ENCODE results near the gene SH3RF3. TPM values are rescaled to one million over a fixed set of nuclear protein-coding genes. Genes with fewer than 3 reads are reported as not detected.

Gene SH3RF3
- total RNA-seq, 1 donor from 2014 or later = under 0.01 TPM

DNA sequence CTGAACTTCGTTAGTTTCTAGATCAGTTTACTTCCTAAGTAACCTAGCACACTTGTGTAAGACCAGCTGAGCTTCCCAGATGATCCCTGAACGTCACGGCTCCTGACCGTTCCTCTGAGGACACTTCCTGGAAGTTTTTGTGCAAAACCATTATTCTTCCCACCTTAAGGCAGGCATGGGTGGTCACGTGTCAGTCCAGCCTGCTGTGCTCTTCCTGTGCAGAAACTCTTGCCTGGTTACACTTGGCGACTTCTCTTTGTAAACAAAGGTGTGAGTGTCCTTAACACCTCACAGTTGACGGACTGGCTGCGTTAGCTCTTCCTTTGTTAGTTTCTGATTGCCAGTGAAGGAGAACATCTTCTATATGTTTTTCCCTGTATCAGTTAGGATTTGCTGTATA is 118.3 kb downstream of the SH3RF3 start:
- H3K4me3 ChIP-seq (ENCODE audit: low read depth, low read length) = no peak overlapping the region
- peaks cover 5% of the 10 kb centered on the region for H3K27me3 ChIP-seq (ENCODE audit: control insufficient read depth, insufficient read depth, low read length)
- H3K36me3 ChIP-seq (ENCODE audit: control insufficient read depth, insufficient read depth, low read length) = no peaks in the 10 kb centered on the region
- TF ChIP-seq, protein P1, sequence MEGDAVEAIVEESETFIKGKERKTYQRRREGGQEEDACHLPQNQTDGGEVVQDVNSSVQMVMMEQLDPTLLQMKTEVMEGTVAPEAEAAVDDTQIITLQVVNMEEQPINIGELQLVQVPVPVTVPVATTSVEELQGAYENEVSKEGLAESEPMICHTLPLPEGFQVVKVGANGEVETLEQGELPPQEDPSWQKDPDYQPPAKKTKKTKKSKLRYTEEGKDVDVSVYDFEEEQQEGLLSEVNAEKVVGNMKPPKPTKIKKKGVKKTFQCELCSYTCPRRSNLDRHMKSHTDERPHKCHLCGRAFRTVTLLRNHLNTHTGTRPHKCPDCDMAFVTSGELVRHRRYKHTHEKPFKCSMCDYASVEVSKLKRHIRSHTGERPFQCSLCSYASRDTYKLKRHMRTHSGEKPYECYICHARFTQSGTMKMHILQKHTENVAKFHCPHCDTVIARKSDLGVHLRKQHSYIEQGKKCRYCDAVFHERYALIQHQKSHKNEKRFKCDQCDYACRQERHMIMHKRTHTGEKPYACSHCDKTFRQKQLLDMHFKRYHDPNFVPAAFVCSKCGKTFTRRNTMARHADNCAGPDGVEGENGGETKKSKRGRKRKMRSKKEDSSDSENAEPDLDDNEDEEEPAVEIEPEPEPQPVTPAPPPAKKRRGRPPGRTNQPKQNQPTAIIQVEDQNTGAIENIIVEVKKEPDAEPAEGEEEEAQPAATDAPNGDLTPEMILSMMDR (IDR thresholded peaks at IDR 0.05; ENCODE audit: insufficient read depth, low read length, severe bottlenecking) = no peak
- FAIRE-seq (peak; percentile 60), DNase-seq (ENCODE audit: low read depth) (no peak)

DNA sequence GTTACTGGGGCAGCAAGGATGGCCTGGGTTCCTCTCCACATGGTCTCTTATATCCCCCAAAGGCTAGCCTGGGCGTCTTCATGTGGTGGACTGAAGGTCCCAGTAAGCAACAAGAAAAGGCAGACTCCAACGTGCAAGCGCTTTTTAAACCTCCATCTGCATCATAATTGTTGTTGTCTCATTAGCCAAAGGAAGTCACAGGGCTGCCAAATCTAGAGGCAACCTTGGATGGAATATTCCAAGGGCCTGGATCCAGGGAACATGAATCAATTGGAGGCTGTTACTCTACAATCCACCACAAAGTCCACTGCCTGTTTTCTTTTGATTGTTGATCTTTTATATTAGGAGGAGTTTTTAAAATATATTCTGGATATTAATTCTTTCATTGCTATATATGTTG is 118.8 kb downstream of the SH3RF3 start:
- Histone ChIP-seq H3K27me3 (ENCODE audit: control insufficient read depth, insufficient read depth, low read length) (peaks cover 5% of the 10 kb centered on the region), H3K4me3 (ENCODE audit: low read depth, low read length) (no peak overlapping the region), H3K36me3 (ENCODE audit: control insufficient read depth, insufficient read depth, low read length) (no peaks in the 10 kb centered on the region)
- no peak for FAIRE-seq
- DNase-seq (ENCODE audit: low read depth) = no peak
- TF ChIP-seq, protein P1 (IDR thresholded peaks at IDR 0.05; ENCODE audit: insufficient read depth, low read length, severe bottlenecking) = no peak

DNA sequence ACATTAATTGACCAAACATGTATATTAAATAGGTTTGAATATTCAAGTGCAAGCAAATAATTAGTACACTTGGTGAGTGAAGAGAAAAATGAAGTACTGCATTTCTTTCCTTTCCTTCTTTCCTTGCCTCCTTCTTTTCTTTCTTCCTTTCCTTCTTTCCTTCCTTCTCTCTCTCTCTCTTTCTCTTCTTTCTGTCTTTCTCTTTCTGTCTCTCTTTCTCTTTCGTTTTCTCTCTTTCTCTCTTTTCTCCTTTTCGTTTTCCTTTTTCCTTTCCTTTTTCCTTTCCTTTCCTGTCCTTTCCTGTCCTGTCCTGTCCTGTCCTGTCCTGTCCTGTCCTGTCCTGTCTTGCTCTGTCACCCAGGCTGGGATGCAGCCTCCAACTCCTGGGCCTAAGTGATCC is 119.6 kb downstream of the SH3RF3 start:
- TF ChIP-seq, protein P1 (IDR thresholded peaks at IDR 0.05; ENCODE audit: insufficient read depth, low read length, severe bottlenecking) = no peak
- no peak for FAIRE-seq

DNA sequence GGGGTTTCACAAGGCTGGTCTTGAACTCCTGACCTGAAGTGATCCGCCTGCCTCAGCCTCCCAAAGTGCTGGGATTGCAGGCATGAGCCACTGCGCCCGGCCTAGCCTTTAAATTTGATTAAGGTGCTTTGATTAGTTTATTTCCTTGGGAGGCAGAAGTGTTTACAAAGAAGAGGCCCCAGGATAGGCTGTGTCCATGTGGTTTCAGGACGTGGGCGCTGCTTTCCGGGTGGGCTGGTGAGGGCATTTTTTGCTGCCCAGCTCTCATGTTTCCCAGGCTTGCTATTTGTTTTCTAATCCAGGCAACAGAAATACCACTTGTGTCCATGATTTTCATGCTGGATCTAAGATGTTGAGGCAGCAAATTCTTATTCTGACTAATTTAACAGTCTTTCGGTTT is 124.2 kb downstream of the SH3RF3 start:
- FAIRE-seq (no peak), DNase-seq (ENCODE audit: low read depth) (no peak)
- no peaks in the 10 kb centered on the region for H3K36me3 ChIP-seq (ENCODE audit: control insufficient read depth, insufficient read depth, low read length)
- no peaks in the 10 kb centered on the region for H3K27me3 ChIP-seq (ENCODE audit: control insufficient read depth, insufficient read depth, low read length)
- no peak overlapping the region for H3K4me3 ChIP-seq (ENCODE audit: low read depth, low read length)
- TF ChIP-seq, protein P1 (IDR thresholded peaks at IDR 0.05; ENCODE audit: insufficient read depth, low read length, severe bottlenecking) = no peak

More for the DNA sequence above, 119.6 kb downstream of the SH3RF3 start:
- H3K27me3 ChIP-seq (ENCODE audit: control insufficient read depth, insufficient read depth, low read length) = peaks cover 5% of the 10 kb centered on the region
- H3K4me3 ChIP-seq (ENCODE audit: low read depth, low read length) = no peak overlapping the region
- no peaks in the 10 kb centered on the region for H3K36me3 ChIP-seq (ENCODE audit: control insufficient read depth, insufficient read depth, low read length)
- DNase-seq (ENCODE audit: low read depth) = no peak

DNA sequence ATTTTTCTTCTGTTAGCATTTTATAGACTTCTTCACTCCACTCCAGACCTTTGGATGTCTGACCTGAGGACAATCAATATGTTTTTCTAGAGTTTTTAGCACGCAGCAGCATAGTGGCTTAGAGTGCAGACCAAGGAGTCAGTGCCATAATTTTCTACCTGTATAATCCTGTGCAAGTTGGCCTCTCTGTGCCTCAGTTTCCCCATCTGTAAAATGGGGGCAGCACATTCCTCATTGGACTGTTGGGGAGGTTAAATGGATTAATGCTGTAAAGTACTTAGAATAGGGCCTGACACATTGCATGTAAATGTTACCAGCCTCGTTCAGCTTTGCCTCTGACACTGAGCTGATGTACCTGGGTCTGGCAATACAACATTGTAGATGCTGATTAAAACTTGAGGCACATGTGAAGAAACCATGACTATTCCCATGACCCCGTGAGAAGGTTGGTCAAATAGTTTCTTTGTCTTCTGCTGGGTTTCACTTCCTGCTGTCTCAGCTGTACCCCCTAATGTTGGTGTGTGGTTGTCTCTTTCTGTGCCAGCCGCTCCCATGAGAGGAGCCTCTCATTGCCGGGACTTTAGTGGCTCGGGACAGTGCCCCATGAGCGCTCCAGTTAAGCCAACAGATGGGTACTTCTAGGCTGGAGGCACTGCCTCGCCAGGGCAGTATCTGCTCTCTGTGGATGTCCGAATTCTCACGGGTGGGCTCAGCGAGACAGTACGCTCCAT is 125.3 kb downstream of the SH3RF3 start:
- Histone ChIP-seq H3K27me3 (ENCODE audit: control insufficient read depth, insufficient read depth, low read length) (no peaks in the 10 kb centered on the region), H3K36me3 (ENCODE audit: control insufficient read depth, insufficient read depth, low read length) (no peaks in the 10 kb centered on the region), H3K4me3 (ENCODE audit: low read depth, low read length) (no peak overlapping the region)
- no peak for DNase-seq (ENCODE audit: low read depth)
- TF ChIP-seq, protein P1 (IDR thresholded peaks at IDR 0.05; ENCODE audit: insufficient read depth, low read length, severe bottlenecking) = no peak
- peak; percentile 55 for FAIRE-seq

DNA sequence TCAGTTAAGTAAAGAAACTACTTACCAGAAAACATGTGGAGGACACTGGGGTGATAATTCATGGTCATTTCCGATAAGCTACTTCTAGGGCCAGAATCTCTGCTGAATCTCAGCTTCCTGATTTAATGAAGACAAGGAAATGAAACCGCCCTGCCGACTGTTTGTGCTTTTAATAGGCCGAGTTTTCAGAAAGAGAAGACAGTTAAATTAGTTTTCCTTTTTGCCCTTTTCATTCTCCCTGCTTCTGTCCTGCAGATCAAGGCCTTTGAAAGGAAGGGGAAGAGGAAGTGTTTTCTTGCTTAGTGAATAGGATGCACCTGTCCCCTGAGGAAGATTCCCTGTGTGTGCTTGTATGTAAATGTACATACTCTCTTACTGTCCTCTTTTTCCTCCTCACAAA is 126.6 kb downstream of the SH3RF3 start:
- Histone ChIP-seq H3K36me3 (ENCODE audit: control insufficient read depth, insufficient read depth, low read length) (no peaks in the 10 kb centered on the region), H3K4me3 (ENCODE audit: low read depth, low read length) (no peak overlapping the region), H3K27me3 (ENCODE audit: control insufficient read depth, insufficient read depth, low read length) (no peaks in the 10 kb centered on the region)
- TF ChIP-seq, protein P1 (IDR thresholded peaks at IDR 0.05; ENCODE audit: insufficient read depth, low read length, severe bottlenecking) = no peak
- FAIRE-seq (no peak), DNase-seq (ENCODE audit: low read depth) (no peak)

Data from bronchial epithelial cell (primary cell).